ENCODE data around the gene DNAAF1. TPM values are rescaled to one million over a fixed set of nuclear protein-coding genes. Genes with fewer than 3 reads are reported as not detected.

The DNAAF1 gene
- total and polyA plus RNA-seq, 2 experiments from 2014 or later, result 0.42 TPM

DNA sequence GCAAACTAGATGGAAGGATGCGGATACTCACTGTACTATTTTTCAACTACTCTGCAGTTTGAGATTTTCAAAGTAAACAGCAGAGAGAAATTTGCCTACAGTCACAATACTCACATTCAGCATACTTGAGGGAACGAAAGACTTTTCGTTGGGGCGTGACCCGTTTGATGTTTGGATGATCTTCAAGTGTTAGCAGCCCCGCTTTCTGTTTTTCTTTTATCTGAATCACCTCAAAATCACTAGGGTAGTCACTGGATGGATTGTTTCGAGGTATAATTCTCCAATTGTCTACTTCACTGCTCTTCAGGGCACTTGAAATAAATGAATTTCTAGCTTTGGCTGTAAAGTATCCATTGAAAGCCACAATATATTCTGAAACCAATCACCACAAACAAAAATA lies 46.2 kb upstream of the DNAAF1 start:
- no peak overlapping the region for H2AFZ ChIP-seq
- Mint-ChIP-seq H3K9me3 (no peaks in the 10 kb centered on the region), H3K4me1 (peaks cover 2% of the 10 kb centered on the region; the same call in 1 of the 3 replicates), H3K27ac (no peak overlapping the region), H3K36me3 (ENCODE audit: low read depth) (peaks cover 29% of the 10 kb centered on the region), H3K4me3 (no peak overlapping the region), H3K27me3 (ENCODE audit: insufficient read depth, low read depth, poor library complexity) (peaks cover 2% of the 10 kb centered on the region)
- no peaks in the 10 kb centered on the region for H3K27me3 ChIP-seq (ENCODE audit: insufficient read depth)
- no peaks in the 10 kb centered on the region for H3K9me2 ChIP-seq (ENCODE audit: insufficient read depth)
- H4K20me1 ChIP-seq (replicated peaks; ENCODE audit: insufficient read depth), result peaks cover 9% of the 10 kb centered on the region
- DNase-seq (ENCODE audit: low spot score) (no peak), ATAC-seq (no peak)
- no peaks in the 10 kb centered on the region for H3F3A ChIP-seq (replicated peaks; ENCODE audit: low read depth)
- H3K36me3 ChIP-seq (ENCODE audit: insufficient read depth), result peaks cover 13% of the 10 kb centered on the region
- H3K4me1 ChIP-seq (ENCODE audit: insufficient read depth), result no peaks in the 10 kb centered on the region
- H3K27ac ChIP-seq (ENCODE audit: low read depth), result no peak overlapping the region
- peaks cover 36% of the 10 kb centered on the region for H3K79me2 ChIP-seq (replicated peaks; ENCODE audit: insufficient read depth)
- H3K4me2 ChIP-seq, result no peak overlapping the region
- TF ChIP-seq, protein P1, sequence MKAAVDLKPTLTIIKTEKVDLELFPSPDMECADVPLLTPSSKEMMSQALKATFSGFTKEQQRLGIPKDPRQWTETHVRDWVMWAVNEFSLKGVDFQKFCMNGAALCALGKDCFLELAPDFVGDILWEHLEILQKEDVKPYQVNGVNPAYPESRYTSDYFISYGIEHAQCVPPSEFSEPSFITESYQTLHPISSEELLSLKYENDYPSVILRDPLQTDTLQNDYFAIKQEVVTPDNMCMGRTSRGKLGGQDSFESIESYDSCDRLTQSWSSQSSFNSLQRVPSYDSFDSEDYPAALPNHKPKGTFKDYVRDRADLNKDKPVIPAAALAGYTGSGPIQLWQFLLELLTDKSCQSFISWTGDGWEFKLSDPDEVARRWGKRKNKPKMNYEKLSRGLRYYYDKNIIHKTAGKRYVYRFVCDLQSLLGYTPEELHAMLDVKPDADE (IDR thresholded peaks at IDR 0.05), result no peak
- TF ChIP-seq, protein P2, sequence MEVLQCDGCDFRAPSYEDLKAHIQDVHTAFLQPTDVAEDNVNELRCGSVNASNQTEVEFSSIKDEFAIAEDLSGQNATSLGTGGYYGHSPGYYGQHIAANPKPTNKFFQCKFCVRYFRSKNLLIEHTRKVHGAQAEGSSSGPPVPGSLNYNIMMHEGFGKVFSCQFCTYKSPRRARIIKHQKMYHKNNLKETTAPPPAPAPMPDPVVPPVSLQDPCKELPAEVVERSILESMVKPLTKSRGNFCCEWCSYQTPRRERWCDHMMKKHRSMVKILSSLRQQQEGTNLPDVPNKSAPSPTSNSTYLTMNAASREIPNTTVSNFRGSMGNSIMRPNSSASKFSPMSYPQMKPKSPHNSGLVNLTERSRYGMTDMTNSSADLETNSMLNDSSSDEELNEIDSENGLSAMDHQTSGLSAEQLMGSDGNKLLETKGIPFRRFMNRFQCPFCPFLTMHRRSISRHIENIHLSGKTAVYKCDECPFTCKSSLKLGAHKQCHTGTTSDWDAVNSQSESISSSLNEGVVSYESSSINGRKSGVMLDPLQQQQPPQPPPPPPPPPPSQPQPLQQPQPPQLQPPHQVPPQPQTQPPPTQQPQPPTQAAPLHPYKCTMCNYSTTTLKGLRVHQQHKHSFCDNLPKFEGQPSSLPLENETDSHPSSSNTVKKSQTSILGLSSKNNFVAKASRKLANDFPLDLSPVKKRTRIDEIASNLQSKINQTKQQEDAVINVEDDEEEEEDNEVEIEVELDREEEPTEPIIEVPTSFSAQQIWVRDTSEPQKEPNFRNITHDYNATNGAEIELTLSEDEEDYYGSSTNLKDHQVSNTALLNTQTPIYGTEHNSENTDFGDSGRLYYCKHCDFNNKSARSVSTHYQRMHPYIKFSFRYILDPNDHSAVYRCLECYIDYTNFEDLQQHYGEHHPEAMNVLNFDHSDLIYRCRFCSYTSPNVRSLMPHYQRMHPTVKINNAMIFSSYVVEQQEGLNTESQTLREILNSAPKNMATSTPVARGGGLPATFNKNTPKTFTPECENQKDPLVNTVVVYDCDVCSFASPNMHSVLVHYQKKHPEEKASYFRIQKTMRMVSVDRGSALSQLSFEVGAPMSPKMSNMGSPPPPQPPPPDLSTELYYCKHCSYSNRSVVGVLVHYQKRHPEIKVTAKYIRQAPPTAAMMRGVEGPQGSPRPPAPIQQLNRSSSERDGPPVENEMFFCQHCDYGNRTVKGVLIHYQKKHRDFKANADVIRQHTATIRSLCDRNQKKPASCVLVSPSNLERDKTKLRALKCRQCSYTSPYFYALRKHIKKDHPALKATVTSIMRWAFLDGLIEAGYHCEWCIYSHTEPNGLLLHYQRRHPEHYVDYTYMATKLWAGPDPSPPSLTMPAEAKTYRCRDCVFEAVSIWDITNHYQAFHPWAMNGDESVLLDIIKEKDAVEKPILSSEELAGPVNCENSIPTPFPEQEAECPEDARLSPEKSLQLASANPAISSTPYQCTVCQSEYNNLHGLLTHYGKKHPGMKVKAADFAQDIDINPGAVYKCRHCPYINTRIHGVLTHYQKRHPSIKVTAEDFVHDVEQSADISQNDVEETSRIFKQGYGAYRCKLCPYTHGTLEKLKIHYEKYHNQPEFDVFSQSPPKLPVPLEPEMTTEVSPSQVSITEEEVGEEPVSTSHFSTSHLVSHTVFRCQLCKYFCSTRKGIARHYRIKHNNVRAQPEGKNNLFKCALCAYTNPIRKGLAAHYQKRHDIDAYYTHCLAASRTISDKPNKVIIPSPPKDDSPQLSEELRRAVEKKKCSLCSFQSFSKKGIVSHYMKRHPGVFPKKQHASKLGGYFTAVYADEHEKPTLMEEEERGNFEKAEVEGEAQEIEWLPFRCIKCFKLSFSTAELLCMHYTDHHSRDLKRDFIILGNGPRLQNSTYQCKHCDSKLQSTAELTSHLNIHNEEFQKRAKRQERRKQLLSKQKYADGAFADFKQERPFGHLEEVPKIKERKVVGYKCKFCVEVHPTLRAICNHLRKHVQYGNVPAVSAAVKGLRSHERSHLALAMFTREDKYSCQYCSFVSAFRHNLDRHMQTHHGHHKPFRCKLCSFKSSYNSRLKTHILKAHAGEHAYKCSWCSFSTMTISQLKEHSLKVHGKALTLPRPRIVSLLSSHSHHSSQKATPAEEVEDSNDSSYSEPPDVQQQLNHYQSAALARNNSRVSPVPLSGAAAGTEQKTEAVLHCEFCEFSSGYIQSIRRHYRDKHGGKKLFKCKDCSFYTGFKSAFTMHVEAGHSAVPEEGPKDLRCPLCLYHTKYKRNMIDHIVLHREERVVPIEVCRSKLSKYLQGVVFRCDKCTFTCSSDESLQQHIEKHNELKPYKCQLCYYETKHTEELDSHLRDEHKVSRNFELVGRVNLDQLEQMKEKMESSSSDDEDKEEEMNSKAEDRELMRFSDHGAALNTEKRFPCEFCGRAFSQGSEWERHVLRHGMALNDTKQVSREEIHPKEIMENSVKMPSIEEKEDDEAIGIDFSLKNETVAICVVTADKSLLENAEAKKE (CRISPR knock-in tag; IDR thresholded peaks at IDR 0.05), result no peak
- TF ChIP-seq, protein P3, sequence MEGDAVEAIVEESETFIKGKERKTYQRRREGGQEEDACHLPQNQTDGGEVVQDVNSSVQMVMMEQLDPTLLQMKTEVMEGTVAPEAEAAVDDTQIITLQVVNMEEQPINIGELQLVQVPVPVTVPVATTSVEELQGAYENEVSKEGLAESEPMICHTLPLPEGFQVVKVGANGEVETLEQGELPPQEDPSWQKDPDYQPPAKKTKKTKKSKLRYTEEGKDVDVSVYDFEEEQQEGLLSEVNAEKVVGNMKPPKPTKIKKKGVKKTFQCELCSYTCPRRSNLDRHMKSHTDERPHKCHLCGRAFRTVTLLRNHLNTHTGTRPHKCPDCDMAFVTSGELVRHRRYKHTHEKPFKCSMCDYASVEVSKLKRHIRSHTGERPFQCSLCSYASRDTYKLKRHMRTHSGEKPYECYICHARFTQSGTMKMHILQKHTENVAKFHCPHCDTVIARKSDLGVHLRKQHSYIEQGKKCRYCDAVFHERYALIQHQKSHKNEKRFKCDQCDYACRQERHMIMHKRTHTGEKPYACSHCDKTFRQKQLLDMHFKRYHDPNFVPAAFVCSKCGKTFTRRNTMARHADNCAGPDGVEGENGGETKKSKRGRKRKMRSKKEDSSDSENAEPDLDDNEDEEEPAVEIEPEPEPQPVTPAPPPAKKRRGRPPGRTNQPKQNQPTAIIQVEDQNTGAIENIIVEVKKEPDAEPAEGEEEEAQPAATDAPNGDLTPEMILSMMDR (conservative IDR thresholded peaks at IDR 0.05; ENCODE audit: low read depth in 2 of 2), result no peak
- TF ChIP-seq EZH2 (IDR thresholded peaks at IDR 0.05; ENCODE audit: low read depth, unreplicated experiment), result no peak
- no peak for TF ChIP-seq NANOG (IDR thresholded peaks at IDR 0.05; ENCODE audit: borderline replicate concordance)
- TF ChIP-seq JUNB (IDR thresholded peaks at IDR 0.05; ENCODE audit: unreplicated experiment), result no peak
- TF ChIP-seq, protein P4, sequence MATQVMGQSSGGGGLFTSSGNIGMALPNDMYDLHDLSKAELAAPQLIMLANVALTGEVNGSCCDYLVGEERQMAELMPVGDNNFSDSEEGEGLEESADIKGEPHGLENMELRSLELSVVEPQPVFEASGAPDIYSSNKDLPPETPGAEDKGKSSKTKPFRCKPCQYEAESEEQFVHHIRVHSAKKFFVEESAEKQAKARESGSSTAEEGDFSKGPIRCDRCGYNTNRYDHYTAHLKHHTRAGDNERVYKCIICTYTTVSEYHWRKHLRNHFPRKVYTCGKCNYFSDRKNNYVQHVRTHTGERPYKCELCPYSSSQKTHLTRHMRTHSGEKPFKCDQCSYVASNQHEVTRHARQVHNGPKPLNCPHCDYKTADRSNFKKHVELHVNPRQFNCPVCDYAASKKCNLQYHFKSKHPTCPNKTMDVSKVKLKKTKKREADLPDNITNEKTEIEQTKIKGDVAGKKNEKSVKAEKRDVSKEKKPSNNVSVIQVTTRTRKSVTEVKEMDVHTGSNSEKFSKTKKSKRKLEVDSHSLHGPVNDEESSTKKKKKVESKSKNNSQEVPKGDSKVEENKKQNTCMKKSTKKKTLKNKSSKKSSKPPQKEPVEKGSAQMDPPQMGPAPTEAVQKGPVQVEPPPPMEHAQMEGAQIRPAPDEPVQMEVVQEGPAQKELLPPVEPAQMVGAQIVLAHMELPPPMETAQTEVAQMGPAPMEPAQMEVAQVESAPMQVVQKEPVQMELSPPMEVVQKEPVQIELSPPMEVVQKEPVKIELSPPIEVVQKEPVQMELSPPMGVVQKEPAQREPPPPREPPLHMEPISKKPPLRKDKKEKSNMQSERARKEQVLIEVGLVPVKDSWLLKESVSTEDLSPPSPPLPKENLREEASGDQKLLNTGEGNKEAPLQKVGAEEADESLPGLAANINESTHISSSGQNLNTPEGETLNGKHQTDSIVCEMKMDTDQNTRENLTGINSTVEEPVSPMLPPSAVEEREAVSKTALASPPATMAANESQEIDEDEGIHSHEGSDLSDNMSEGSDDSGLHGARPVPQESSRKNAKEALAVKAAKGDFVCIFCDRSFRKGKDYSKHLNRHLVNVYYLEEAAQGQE (IDR thresholded peaks at IDR 0.05; ENCODE audit: unreplicated experiment), result no peak
- no peak for TF ChIP-seq ZNF114 (CRISPR knock-in tag; IDR thresholded peaks at IDR 0.05)
- TF ChIP-seq CREB1 (CRISPR knock-in tag; IDR thresholded peaks at IDR 0.05; ENCODE audit: low read depth), result no peak
- TF ChIP-seq STAT1 (IDR thresholded peaks at IDR 0.05; ENCODE audit: unreplicated experiment), result no peak
- TF ChIP-seq ZNF331 (CRISPR knock-in tag; IDR thresholded peaks at IDR 0.05; ENCODE audit: low read depth), result no peak
- no peak for TF ChIP-seq POLR2AphosphoS5 (IDR thresholded peaks at IDR 0.05; ENCODE audit: low read depth)
- no peak for TF ChIP-seq EZH2phosphoT487 (IDR thresholded peaks at IDR 0.05; ENCODE audit: unreplicated experiment)
- no peak overlapping the region for H3K4me3 ChIP-seq
